Thoracic aorta (tissue), 2 donors: Measurements from ENCODE around the gene GTF2IRD1. TPM values are rescaled to one million over a fixed set of nuclear protein-coding genes. Genes with fewer than 3 reads are reported as not detected.
"Not testable (repeated sequence)": the region's sequence is repeated elsewhere in the genome, so short reads cannot be mapped to it uniquely, and the experiment has no call there.

Source experiments
- ATAC-seq: fragments of 150-250 bp; one replicate; pipeline ENCODE4 v1.8.0; 2017; ENCODE audit warnings: low read depth; ENCODE audit not compliant: insufficient number of reproducible peaks, low FRiP score
- DNase-seq: peaks from one replicate; pipeline ENCODE4 v3.0.0-alpha.2; 2020; ENCODE audit warnings: low spot score
- H3K27ac ChIP-seq, 2 donors: fragments of 200-600 bp; sonication (generic); 1 replicate in 1 of 2; 2 replicates in 1 of 2; pipeline ENCODE4 v1.5.1; 2016; ENCODE audit warnings: mild to moderate bottlenecking in 2 of 2, moderate library complexity in 2 of 2
- H3K27me3 ChIP-seq: fragments of 200-600 bp; sonication (generic); replicated peaks from 2 replicates; pipeline ENCODE4 v1.6.0; 2016; ENCODE audit warnings: mild to moderate bottlenecking; ENCODE audit not compliant: insufficient read depth
- H3K36me3 ChIP-seq: fragments of 200-600 bp; sonication (generic); one replicate; pipeline ENCODE4 v1.5.1; 2016
- H3K4me1 ChIP-seq, 2 donors: fragments of 200-600 bp; sonication (generic); 1 replicate in 1 of 2; 2 replicates in 1 of 2; pipeline versions ENCODE4 v1.5.1 to v1.6.0; 2016; ENCODE audit warnings: low read depth in 2 of 2, mild to moderate bottlenecking in 1 of 2; ENCODE audit not compliant: control insufficient read depth in 1 of 2
- H3K4me3 ChIP-seq: fragments of 200-600 bp; sonication (generic); 2 replicates; pipeline ENCODE4 v1.5.1; 2016; ENCODE audit warnings: mild to moderate bottlenecking
- H3K9me3 ChIP-seq: fragments of 200-600 bp; sonication (generic); 2 replicates; pipeline ENCODE4 v1.5.1; 2016
- CTCF ChIP-seq: fragments of 200-600 bp; sonication (generic); IDR thresholded peaks from one replicate; pipeline ENCODE4 v1.5.1; 2019; ENCODE audit warnings: antibody characterized with exemption
- total RNA-seq, 2 donors: library from RNA; depleted of rRNA; stranded (reverse); fragments of >200 nt; gene quantifications; one replicate each; pipeline versions ENCODE4 v1.1.0 to v1.2.3, GENCODE V29; 2016

GTF2IRD1 gene
- total RNA-seq, 2 donors from 2014 or later: 7.0 to 14.4 TPM

DNA sequence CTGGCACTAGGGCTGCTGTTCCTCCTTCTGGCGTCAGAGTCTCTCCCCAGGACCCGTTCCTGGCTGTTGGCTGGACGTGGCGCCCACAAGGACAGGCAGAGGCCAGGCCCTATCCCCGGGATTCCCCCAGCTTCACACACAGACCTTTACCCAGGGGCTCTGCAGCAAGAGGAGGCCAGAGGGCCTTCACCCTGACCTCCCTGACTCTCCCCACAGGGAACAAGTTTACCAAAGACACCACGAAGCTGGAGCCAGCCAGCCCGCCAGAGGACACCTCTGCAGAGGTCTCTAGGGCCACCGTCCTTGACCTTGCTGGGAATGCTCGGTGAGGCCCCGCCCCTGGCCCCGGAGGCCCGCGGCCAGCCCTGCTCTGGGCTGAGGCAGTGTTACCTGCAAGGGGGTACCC lies 82.2 kb downstream of the GTF2IRD1 start:
- Histone ChIP-seq H3K27ac (no peak overlapping the region), H3K4me1 (peaks cover 0 to 4% of the 10 kb centered on the region in 2 donors), H3K36me3 (peaks cover 6% of the 10 kb centered on the region), H3K27me3 (no peaks in the 10 kb centered on the region), H3K4me3 (no peak overlapping the region), H3K9me3 (no peaks in the 10 kb centered on the region)
- TF ChIP-seq CTCF: no peak
- DNase-seq (no peak), ATAC-seq (no peak)

GRCh38 chr7:74541937-74542336 lies 88.2 kb downstream of the GTF2IRD1 start:
- not testable (repeated sequence) for ATAC-seq, H3K4me3 ChIP-seq, H3K9me3 ChIP-seq, H3K27me3 ChIP-seq, H3K27ac ChIP-seq, DNase-seq, H3K4me1 ChIP-seq
- peaks cover 12% of the 10 kb centered on the region for H3K36me3 ChIP-seq

- Histone ChIP-seq H3K4me1 (no peaks in the 10 kb centered on the region), H3K36me3 (peaks cover 12% of the 10 kb centered on the region), H3K27me3 (no peaks in the 10 kb centered on the region), H3K9me3 (peaks cover 3% of the 10 kb centered on the region), H3K27ac (no peak overlapping the region), H3K4me3 (no peak overlapping the region)
- TF ChIP-seq CTCF: no peak
- DNase-seq (no peak), ATAC-seq (no peak)
These were observed 88.9 kb downstream of the GTF2IRD1 start for GRCh38 chr7:74542558-74543117.

- H3K4me3 ChIP-seq: no peak overlapping the region
- H3K27ac ChIP-seq: no peak overlapping the region
- DNase-seq (no peak), ATAC-seq (no peak)
- peaks cover 3% of the 10 kb centered on the region for H3K9me3 ChIP-seq
- TF ChIP-seq CTCF: peak; percentile 44
- H3K4me1 ChIP-seq: no peaks in the 10 kb centered on the region
- no peaks in the 10 kb centered on the region for H3K27me3 ChIP-seq
- peaks cover 6% of the 10 kb centered on the region for H3K36me3 ChIP-seq
These were observed 91.2 kb downstream of the GTF2IRD1 start for GRCh38 chr7:74544706-74545469.

DNA sequence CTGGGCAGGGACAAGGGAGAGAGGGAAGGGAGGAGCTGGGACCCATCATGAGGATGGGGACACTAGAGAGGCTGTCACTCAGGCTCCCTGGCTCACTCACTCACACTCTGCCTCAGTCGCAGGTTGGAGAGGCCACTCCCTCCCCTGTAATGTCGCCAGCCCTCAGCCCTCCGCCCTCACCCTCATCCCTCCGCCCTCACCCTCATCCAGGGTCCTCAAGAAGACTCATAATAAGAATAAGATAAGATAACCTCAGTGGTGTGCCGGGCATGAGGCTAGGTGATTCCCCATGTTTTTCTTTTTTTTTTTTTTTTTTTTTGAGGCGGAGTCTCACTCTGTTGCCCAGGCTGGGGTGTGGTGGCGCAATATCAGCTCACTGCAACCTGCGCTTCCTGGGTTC lies 92.2 kb downstream of the GTF2IRD1 start:
- no peak for TF ChIP-seq CTCF
- H3K4me3 ChIP-seq: no peak overlapping the region
- H3K36me3 ChIP-seq: peaks cover 6% of the 10 kb centered on the region
- H3K4me1 ChIP-seq: no peaks in the 10 kb centered on the region
- ATAC-seq (no peak), DNase-seq (no peak)
- no peak overlapping the region for H3K27ac ChIP-seq
- no peaks in the 10 kb centered on the region for H3K27me3 ChIP-seq
- peaks cover 3% of the 10 kb centered on the region for H3K9me3 ChIP-seq

DNA sequence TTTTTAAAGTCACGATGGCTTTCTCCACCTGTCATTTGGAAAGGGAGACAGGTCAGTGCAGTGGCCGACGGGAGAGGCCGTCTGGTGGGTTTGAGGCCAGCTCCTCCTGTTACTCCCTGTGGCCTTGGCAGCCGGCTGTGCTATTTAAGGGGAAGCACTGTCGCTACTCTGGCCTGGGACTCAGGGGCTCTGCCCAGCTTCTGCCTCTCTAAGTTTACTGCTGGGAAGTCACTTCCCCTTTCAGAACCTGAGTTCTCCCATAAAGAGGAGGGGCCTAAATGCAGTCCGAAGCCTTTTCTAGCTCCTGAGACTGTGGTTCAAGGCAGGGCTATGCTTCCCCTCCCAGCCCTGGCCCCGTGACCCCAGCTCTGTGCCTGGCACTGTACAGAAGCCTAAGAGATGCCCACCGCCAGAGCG lies 99.9 kb downstream of the GTF2IRD1 start:
- H3K36me3 ChIP-seq, H3K27ac ChIP-seq, H3K4me1 ChIP-seq, H3K27me3 ChIP-seq, ATAC-seq, H3K4me3 ChIP-seq, DNase-seq, H3K9me3 ChIP-seq: not testable (repeated sequence)
